Measurements from ENCODE around the gene SH3BP1. TPM values are rescaled to one million over a fixed set of nuclear protein-coding genes. Genes with fewer than 3 reads are reported as not detected.

The SH3BP1 gene
- total and polyA plus RNA-seq, 2 of the 4 experiments (the other 2 are of a cell fraction): 8.8 to 33.3 TPM

DNA sequence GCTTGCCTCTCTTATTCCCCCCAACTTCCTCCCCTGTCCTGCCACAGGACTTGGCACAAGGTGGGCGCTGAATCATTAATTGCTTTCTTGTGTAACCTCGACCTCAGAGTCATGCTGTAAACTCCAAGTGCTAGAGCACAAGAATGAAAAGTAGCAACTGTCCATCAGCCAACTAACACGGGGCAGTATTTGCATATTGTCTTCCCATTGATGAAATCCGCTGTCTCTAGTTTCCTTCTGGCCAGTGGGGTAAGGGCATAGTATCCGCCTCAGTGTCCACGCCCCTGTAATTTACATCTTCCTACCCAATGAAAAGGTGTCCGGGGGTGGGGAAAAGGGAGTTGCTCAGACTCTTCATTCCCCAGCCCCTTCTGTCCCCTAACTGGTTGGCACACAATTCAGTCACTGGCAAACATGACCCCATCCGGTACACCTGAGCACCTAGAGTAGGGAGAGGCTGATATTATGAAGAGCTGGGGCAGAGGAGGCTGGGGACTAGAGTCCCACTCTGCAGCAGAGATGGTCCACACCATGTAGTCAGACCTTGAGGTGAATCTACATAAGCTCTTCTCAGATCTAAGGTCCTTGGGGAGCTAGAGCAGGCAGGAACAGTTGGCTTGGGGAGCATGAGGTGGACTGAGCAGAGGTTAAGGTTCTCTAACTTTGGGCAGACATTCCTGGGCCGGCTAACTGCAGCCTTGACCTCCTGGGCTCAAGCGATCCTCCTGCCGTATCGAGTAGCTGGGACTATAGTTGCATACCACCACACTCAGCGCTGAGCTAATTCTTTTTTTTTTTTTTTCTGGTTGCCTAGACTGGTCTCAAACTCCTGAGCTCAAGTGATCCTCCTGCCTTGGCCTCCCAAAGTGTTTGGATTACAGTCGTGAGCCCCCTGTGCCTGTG lies 37.7 kb upstream of the SH3BP1 start:
- no peaks in the 10 kb centered on the region for H4K20me1 ChIP-seq (ENCODE audit: insufficient read depth, low read length)
- no peak overlapping the region for H2AFZ ChIP-seq (replicated peaks; ENCODE audit: low read length, poor library complexity)
- intact Hi-C loops (cut with micrococcal nuclease): no loop called here
- H3K23ac ChIP-seq (ENCODE audit: low read depth, low read length): no peak overlapping the region
- H3K4me3 ChIP-seq (ENCODE audit: insufficient read depth, low read depth, low read length): no peak overlapping the region
- no peak overlapping the region for H2AK9ac ChIP-seq (replicated peaks; ENCODE audit: low read depth, low read length, poor library complexity)
- H3K36me3 ChIP-seq (ENCODE audit: control insufficient read depth, insufficient read depth, low read length): no peaks in the 10 kb centered on the region
- no peaks in the 10 kb centered on the region for H3K9me3 ChIP-seq (ENCODE audit: control insufficient read depth, insufficient read depth, low read length)
- ChIA-PET POLR2A (ENCODE audit: unreplicated experiment) (no interaction called here), CTCF (interaction anchor here (1.9 kb wide), 1 partner anchor 10 kb away, joined by 12 read pairs; no protein-coding TSS in a partner anchor)
- peaks cover 11% of the 10 kb centered on the region for H3K27me3 ChIP-seq (ENCODE audit: control insufficient read depth, insufficient read depth, low read length)
- no peak overlapping the region for H3K4me2 ChIP-seq (ENCODE audit: low read depth, low read length)
- no peak overlapping the region for H2BK15ac ChIP-seq (ENCODE audit: low read depth, low read length)
- no peak overlapping the region for H2BK20ac ChIP-seq (ENCODE audit: low read depth, low read length)
- TF ChIP-seq CHD1 (IDR thresholded peaks at IDR 0.05; ENCODE audit: low read depth, low read length) (no peak), RAD21 (IDR thresholded peaks at IDR 0.05; ENCODE audit: low read length) (no peak), CEBPB (IDR thresholded peaks at IDR 0.05; ENCODE audit: low read depth, low read length) (no peak), RCOR1 (IDR thresholded peaks at IDR 0.05; ENCODE audit: insufficient replicate concordance, low read length) (no peak), MAZ (IDR thresholded peaks at IDR 0.05; ENCODE audit: borderline replicate concordance, low read depth, low read length) (no peak), BHLHE40 (IDR thresholded peaks at IDR 0.05; ENCODE audit: low read depth, low read length) (no peak), MAFK (IDR thresholded peaks at IDR 0.05; ENCODE audit: low read depth, low read length) (no peak), RFX5 (IDR thresholded peaks at IDR 0.05; ENCODE audit: low read depth, low read length) (no peak), USF2 (IDR thresholded peaks at IDR 0.05; ENCODE audit: low read depth, low read length) (no peak), SMC3 (IDR thresholded peaks at IDR 0.05; ENCODE audit: low read depth, low read length) (no peak), POLR2A (IDR thresholded peaks at IDR 0.05; ENCODE audit: low read depth, low read length) (no peak), NFE2L2 (IDR thresholded peaks at IDR 0.05; ENCODE audit: low read depth, low read length) (no peak), MXI1 (IDR thresholded peaks at IDR 0.05; ENCODE audit: borderline replicate concordance, low read depth, low read length) (no peak)
- TF ChIP-seq, protein P1, sequence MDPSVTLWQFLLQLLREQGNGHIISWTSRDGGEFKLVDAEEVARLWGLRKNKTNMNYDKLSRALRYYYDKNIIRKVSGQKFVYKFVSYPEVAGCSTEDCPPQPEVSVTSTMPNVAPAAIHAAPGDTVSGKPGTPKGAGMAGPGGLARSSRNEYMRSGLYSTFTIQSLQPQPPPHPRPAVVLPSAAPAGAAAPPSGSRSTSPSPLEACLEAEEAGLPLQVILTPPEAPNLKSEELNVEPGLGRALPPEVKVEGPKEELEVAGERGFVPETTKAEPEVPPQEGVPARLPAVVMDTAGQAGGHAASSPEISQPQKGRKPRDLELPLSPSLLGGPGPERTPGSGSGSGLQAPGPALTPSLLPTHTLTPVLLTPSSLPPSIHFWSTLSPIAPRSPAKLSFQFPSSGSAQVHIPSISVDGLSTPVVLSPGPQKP (IDR thresholded peaks at IDR 0.05; ENCODE audit: borderline replicate concordance, low read depth, low read length): no peak
- no peak overlapping the region for H4K8ac ChIP-seq (ENCODE audit: low read depth in 2 of 2, low read length in 2 of 2)
- H3K56ac ChIP-seq (ENCODE audit: extremely low read depth, insufficient read depth, low read length): no peak overlapping the region
- no peak overlapping the region for H2BK120ac ChIP-seq (ENCODE audit: low read depth, low read length)
- H3K9me1 ChIP-seq (ENCODE audit: insufficient read depth, low read length): no peaks in the 10 kb centered on the region
- no peak overlapping the region for H3K18ac ChIP-seq (ENCODE audit: low read depth, low read length)
- H3K27ac ChIP-seq (ENCODE audit: insufficient read depth, low read length): no peak overlapping the region
- dilution Hi-C loops (cut with HindIII; ENCODE audit: low sequenced_read_pairs, unreplicated experiment): no loop called here
- WGBS, 2 experiments (ENCODE audit: extremely low coverage in 2 of 2, insufficient read length in 1 of 2): 68% methylated on average over 5 of the region's 14 CpGs; no CpG with 5 or more reads in 1 of the 2 experiments
- no TSS peak for BruUV-seq (replicated peaks)
- H2BK5ac ChIP-seq (ENCODE audit: low read depth, low read length, poor library complexity, severe bottlenecking): no peak overlapping the region
- H3K9ac ChIP-seq (ENCODE audit: low read depth, low read length): no peak overlapping the region
- no peak overlapping the region for H4K5ac ChIP-seq (ENCODE audit: low read depth, low read length)
- H4K91ac ChIP-seq (ENCODE audit: insufficient read depth, low read depth, low read length): no peak overlapping the region
- no peaks in the 10 kb centered on the region for H3K79me1 ChIP-seq (ENCODE audit: low read depth in 1 of 2, low read length in 2 of 2)
- peak; percentile 33 for DNase-seq
- no peak overlapping the region for H3K14ac ChIP-seq (replicated peaks; ENCODE audit: low read depth, low read length)
- in situ Hi-C loops (cut with MboI; ENCODE audit: low sequenced_read_pairs): no loop called here
- no peak overlapping the region for H2AK5ac ChIP-seq (ENCODE audit: low read depth, low read length)
- peak; percentile 83 for ATAC-seq (ENCODE audit: low read depth)
- H3K4me1 ChIP-seq (ENCODE audit: control insufficient read depth, insufficient read depth, low read length): no peaks in the 10 kb centered on the region
- H3K4ac ChIP-seq (ENCODE audit: low read depth, low read length): no peak overlapping the region

Data from IMR-90 (cell line).